Panc1 (cell line): ENCODE data around the gene OBP2A. TPM values are rescaled to one million over a fixed set of nuclear protein-coding genes. Genes with fewer than 3 reads are reported as not detected.

ENCODE experiments used
- ATAC-seq: fragments of 200-7000 bp; cut with Tn5 transposase; 2 replicates; pipeline ENCODE4 v1.9.1; 2020; ENCODE audit warnings: mild to moderate bottlenecking, moderate library complexity
- BruUV-seq: library from RNA; stranded (reverse); fragments of 400-500 nt; replicated peaks from 2 replicates; lab custom pipeline; 2021; lab: Mats Ljungman, UMichigan
- CTCF ChIA-PET: fragments of 300-600 bp; sonication (Branson Sonifier 250); formaldehyde crosslinking; loops from one replicate; lab custom pipeline; 2022; ENCODE audit warnings: antibody characterized with exemption; lab: Charles Lee
- POLR2A ChIA-PET: fragments of 300-600 bp; sonication (Branson Sonifier 250); formaldehyde crosslinking; loops from one replicate; lab custom pipeline; 2022; ENCODE audit warnings: antibody characterized with exemption; lab: Charles Lee
- DNase-seq: peaks from one replicate; pipeline ENCODE4 v3.0.0-alpha.2; 2010; ENCODE audit warnings: low read depth, low spot score
- H3K27ac ChIP-seq: 2 replicates; pipeline ENCODE4 v1.5.1; 2011; ENCODE audit warnings: mild to moderate bottlenecking, low read length, inconsistent platforms
- H3K27me3 ChIP-seq: fragments of 200-500 bp; sonication (Bioruptor generic); 2 replicates; pipeline ENCODE4 v1.6.0; 2014; ENCODE audit warnings: low read length, inconsistent platforms; ENCODE audit not compliant: control insufficient read depth, insufficient read depth
- H3K36me3 ChIP-seq: fragments of 200-500 bp; sonication (Bioruptor generic); 2 replicates; pipeline ENCODE4 v1.5.1; 2014; ENCODE audit warnings: inconsistent platforms, mild to moderate bottlenecking, low read length, moderate library complexity; ENCODE audit not compliant: control insufficient read depth, insufficient read depth
- H3K4me1 ChIP-seq: 2 replicates; pipeline ENCODE4 v1.5.1; 2011; ENCODE audit warnings: inconsistent platforms, mild to moderate bottlenecking, low read length, moderate library complexity; ENCODE audit not compliant: control insufficient read depth, insufficient read depth
- H3K4me3 ChIP-seq, 2 experiments: 2 replicates each; pipeline ENCODE4 v1.5.1; 2011 to 2012; ENCODE audit warnings: low read depth in 2 of 2, low read length in 2 of 2, mild to moderate bottlenecking in 2 of 2, inconsistent platforms in 1 of 2, moderate library complexity in 1 of 2
- H3K9me3 ChIP-seq: fragments of 200-500 bp; sonication (Bioruptor generic); 2 replicates; pipeline ENCODE4 v1.5.1; 2014; ENCODE audit warnings: low read depth, mild to moderate bottlenecking, inconsistent platforms, low read length, moderate library complexity; ENCODE audit not compliant: control insufficient read depth, insufficient read depth
- CTCF ChIP-seq: fragments of 450-650 bp; IDR thresholded peaks from 2 replicates; pipeline ENCODE4 v1.5.1; 2017; ENCODE audit warnings: mild to moderate bottlenecking
- POLR2AphosphoS5 ChIP-seq: IDR thresholded peaks from 2 replicates; pipeline ENCODE4 v1.6.1; 2012; ENCODE audit warnings: mild to moderate bottlenecking, low read depth, low read length, moderate library complexity
- SIN3A ChIP-seq: IDR thresholded peaks from 2 replicates; pipeline ENCODE4 v1.6.1; 2012; ENCODE audit warnings: low read depth, mild to moderate bottlenecking, low read length, moderate library complexity, borderline replicate concordance; ENCODE audit not compliant: insufficient read depth
- TCF7L2 ChIP-seq: IDR thresholded peaks from 2 replicates; pipeline ENCODE4 v1.6.1; 2011; ENCODE audit warnings: mild to moderate bottlenecking, low read depth, low read length, inconsistent platforms
- in situ Hi-C: cut with HindIII; loops from 2 replicates; pipeline ENCODE4 v1.10.0; 2016; ENCODE audit warnings: low sequenced_read_pairs, low pct_unique_long_range_greater_than_20kb
- intact Hi-C: fragments of 100-400 bp; cut with micrococcal nuclease; formaldehyde crosslinking; loops from one replicate; pipeline ENCODE4 v1.10.0; 2022; ENCODE audit not compliant: unreplicated experiment
- total RNA-seq: library from RNA; stranded (reverse); gene quantifications from one replicate; pipeline ENCODE4 v1.2.1, GENCODE V29; 2021; ENCODE audit not compliant: unreplicated experiment
- TF ChIP-seq, protein P1 (sequence below), 2 experiments: IDR thresholded peaks; 2 replicates each; pipeline ENCODE4 v1.6.1; 2011 to 2012; ENCODE audit warnings: low read depth in 2 of 2, control low read depth in 1 of 2, low read length in 1 of 2, mild to moderate bottlenecking in 1 of 2, moderate library complexity in 1 of 2; ENCODE audit not compliant: insufficient read depth in 1 of 2

Gene OBP2A
- total RNA-seq, 1 experiment from 2014 or later = not detected

- Histone ChIP-seq H3K27ac (no peak overlapping the region), H3K36me3 (no peaks in the 10 kb centered on the region), H3K4me1 (no peaks in the 10 kb centered on the region), H3K27me3 (0 out of 2 replicates have a peak, but pooled peaks cover 2% of the 10 kb centered on the region), H3K9me3 (no peaks in the 10 kb centered on the region), H3K4me3 (no peak overlapping the region)
- POLR2A ChIA-PET = interaction anchor here (0.7 kb wide), 1 partner anchor 8 kb away, joined by 5 read pairs; no protein-coding TSS in a partner anchor
- no TSS peak for BruUV-seq
- DNase-seq (no peak), ATAC-seq (no peak)
- TF ChIP-seq, protein P1, sequence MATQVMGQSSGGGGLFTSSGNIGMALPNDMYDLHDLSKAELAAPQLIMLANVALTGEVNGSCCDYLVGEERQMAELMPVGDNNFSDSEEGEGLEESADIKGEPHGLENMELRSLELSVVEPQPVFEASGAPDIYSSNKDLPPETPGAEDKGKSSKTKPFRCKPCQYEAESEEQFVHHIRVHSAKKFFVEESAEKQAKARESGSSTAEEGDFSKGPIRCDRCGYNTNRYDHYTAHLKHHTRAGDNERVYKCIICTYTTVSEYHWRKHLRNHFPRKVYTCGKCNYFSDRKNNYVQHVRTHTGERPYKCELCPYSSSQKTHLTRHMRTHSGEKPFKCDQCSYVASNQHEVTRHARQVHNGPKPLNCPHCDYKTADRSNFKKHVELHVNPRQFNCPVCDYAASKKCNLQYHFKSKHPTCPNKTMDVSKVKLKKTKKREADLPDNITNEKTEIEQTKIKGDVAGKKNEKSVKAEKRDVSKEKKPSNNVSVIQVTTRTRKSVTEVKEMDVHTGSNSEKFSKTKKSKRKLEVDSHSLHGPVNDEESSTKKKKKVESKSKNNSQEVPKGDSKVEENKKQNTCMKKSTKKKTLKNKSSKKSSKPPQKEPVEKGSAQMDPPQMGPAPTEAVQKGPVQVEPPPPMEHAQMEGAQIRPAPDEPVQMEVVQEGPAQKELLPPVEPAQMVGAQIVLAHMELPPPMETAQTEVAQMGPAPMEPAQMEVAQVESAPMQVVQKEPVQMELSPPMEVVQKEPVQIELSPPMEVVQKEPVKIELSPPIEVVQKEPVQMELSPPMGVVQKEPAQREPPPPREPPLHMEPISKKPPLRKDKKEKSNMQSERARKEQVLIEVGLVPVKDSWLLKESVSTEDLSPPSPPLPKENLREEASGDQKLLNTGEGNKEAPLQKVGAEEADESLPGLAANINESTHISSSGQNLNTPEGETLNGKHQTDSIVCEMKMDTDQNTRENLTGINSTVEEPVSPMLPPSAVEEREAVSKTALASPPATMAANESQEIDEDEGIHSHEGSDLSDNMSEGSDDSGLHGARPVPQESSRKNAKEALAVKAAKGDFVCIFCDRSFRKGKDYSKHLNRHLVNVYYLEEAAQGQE (IDR thresholded peaks at IDR 0.05; ENCODE audit: insufficient read depth in 1 of 2, low read depth in 2 of 2, low read length in 1 of 2) = no peak
- TF ChIP-seq TCF7L2 (no peak), SIN3A (no peak), CTCF (no peak), POLR2AphosphoS5 (no peak)
- in situ Hi-C loops = no loop called here
- intact Hi-C loops = no loop called here
- CTCF ChIA-PET = no interaction called here
Measured at GRCh38 chr9:135567311-135567710, 21.4 kb downstream of the OBP2A start.

GRCh38 chr9:135568026-135568425 is 22.1 kb downstream of the OBP2A start:
- in situ Hi-C loops (no loop called here), intact Hi-C loops (no loop called here)
- Histone ChIP-seq H3K4me3 (no peak overlapping the region), H3K36me3 (no peaks in the 10 kb centered on the region), H3K27ac (no peak overlapping the region), H3K4me1 (no peaks in the 10 kb centered on the region), H3K9me3 (no peaks in the 10 kb centered on the region), H3K27me3 (0 out of 2 replicates have a peak, but pooled peaks cover 2% of the 10 kb centered on the region)
- CTCF ChIA-PET = no interaction called here
- no peak for TF ChIP-seq SIN3A
- TF ChIP-seq TCF7L2 = no peak
- TF ChIP-seq, protein P1 (IDR thresholded peaks at IDR 0.05; ENCODE audit: insufficient read depth in 1 of 2, low read depth in 2 of 2, low read length in 1 of 2) = no peak
- TF ChIP-seq POLR2AphosphoS5 = no peak
- DNase-seq (no peak), ATAC-seq (no peak)
- POLR2A ChIA-PET = no interaction called here
- BruUV-seq = no TSS peak
